Neutrophil (primary cell): ENCODE results near the gene LINC01488.

Source experiments
- H3K27ac ChIP-seq: fragments of 200-600 bp; sonication (generic); 2 replicates; pipeline ENCODE4 v1.5.1; 2016; ENCODE audit warnings: mild to moderate bottlenecking, moderate library complexity
- H3K27me3 ChIP-seq: fragments of 200-600 bp; sonication (generic); 2 replicates; pipeline ENCODE4 v1.6.0; 2016; ENCODE audit warnings: mild to moderate bottlenecking
- H3K36me3 ChIP-seq: fragments of 200-600 bp; sonication (generic); 2 replicates; pipeline ENCODE4 v1.5.1; 2017
- H3K4me1 ChIP-seq, 2 experiments: fragments of 200-600 bp in 1 of 2; sonication (generic) in 1 of 2; 1 replicate in 1 of 2; 2 replicates in 1 of 2; pipeline versions ENCODE4 v1.5.1 to v1.6.1; 2013 to 2016; ENCODE audit warnings: low read depth in 1 of 2, low read length in 1 of 2, mild to moderate bottlenecking in 1 of 2, moderate library complexity in 1 of 2; ENCODE audit not compliant: control insufficient read depth in 1 of 2, insufficient read depth in 1 of 2
- H3K4me3 ChIP-seq, 2 experiments: fragments of 200-600 bp in 1 of 2; sonication (generic) in 1 of 2; 1 replicate in 1 of 2; 2 replicates in 1 of 2; pipeline ENCODE4 v1.5.1; 2013 to 2016; ENCODE audit warnings: low read depth in 1 of 2, low read length in 1 of 2, mild to moderate bottlenecking in 1 of 2, moderate library complexity in 1 of 2
- H3K9me3 ChIP-seq: fragments of 200-600 bp; sonication (generic); 2 replicates; pipeline ENCODE4 v1.5.1; 2016
- CTCF ChIP-seq: fragments of 200-600 bp; sonication (generic); IDR thresholded peaks from 2 replicates; pipeline ENCODE4 v1.5.1; 2016; ENCODE audit warnings: antibody characterized with exemption

The LINC01488 gene

DNA sequence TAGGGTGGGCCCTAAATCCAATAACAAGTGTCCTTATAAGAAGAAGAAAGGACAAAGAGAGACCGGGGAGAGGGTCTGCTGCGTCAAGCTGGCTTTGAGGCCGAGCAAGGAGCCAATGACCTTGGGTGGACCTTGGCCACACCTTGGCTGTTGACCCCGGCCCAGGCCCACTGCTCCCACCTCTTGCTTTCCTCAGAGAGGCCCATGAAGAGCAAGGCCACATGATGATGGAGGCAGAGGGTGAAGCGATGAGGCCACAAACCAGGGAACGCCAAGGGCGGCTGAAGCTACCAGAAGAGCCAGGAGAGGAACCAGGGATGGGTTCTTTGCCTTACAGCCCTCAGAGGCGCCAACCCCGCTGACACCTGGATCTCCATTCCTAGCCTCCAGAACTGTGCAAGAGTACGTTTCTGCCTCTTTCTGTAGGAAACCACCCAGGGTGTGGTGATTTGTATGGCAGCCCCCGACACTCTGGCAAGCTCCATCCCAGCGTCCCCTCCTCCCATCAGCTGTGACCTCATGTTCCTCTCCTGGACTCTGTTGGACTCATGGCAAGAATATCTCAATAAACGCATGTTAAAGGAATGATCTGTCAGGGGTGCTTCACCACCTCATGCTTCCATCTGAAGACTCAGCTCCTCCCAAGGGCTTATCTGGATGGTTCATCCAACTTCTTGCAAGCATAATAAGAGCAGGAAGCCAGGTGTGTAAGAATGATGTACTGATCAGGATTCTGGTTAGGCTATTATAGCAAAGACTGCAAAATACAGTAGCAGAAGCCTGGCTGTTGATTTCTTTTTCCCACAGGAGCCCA lies 41.6 kb upstream of the LINC01488 start:
- TF ChIP-seq CTCF: no peak
- H3K36me3 ChIP-seq: no peaks in the 10 kb centered on the region
- peaks cover 20% of the 10 kb centered on the region in 2 experiments for H3K4me1 ChIP-seq
- H3K9me3 ChIP-seq: no peaks in the 10 kb centered on the region
- H3K27me3 ChIP-seq: peaks cover 52% of the 10 kb centered on the region
- H3K4me3 ChIP-seq: no peak overlapping the region
- H3K27ac ChIP-seq: no peak overlapping the region

GRCh38 chr11:69440876-69441275 lies 40.6 kb upstream of the LINC01488 start:
- Histone ChIP-seq H3K27ac (no peak overlapping the region), H3K27me3 (peaks cover 43% of the 10 kb centered on the region), H3K4me3 (no peak overlapping the region), H3K36me3 (no peaks in the 10 kb centered on the region), H3K4me1 (peaks cover 22 to 29% of the 10 kb centered on the region in 2 experiments), H3K9me3 (no peaks in the 10 kb centered on the region)
- no peak for TF ChIP-seq CTCF

DNA sequence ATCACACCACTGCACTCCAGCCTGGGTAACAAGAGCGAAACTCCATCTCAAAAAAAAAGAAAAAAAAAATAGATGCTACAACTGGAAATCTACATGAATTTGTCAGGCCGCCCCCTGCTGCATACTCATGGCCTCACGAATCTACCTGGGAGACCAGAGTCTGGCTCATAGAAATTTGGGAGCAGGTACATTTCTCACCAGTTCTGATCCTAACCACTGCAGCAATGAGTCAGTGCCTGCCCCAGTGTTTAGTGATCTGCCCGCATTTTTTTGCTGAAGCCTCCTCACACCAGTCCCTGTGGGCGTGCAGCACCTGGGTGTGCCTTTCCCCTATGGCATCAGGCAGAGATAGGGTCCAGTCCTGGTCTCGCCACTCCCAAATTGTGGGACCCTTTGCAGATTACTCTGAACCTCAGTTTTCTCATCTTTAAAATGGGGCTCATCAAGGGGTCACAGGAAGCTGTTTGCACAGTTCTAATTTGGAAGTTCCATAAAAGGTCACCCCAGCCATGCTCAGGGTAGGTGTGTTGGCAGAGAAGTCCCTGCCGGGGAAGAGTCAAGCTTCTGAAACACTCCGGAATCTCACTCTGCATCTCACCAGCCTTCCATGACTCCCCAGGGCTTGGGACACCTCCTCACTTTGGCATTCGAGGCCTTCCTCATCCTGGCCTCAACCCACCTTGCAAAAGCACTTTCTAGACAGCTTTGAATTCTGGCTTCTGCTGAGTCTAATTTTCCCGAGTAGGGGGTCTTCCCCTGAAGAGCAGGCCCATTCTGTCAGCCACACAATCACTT lies 39.3 kb upstream of the LINC01488 start:
- Histone ChIP-seq H3K4me3 (no peak overlapping the region), H3K9me3 (no peaks in the 10 kb centered on the region), H3K36me3 (no peaks in the 10 kb centered on the region), H3K27me3 (peaks cover 46% of the 10 kb centered on the region), H3K4me1 (peaks cover 22 to 33% of the 10 kb centered on the region in 2 experiments), H3K27ac (no peak overlapping the region)
- no peak for TF ChIP-seq CTCF

DNA sequence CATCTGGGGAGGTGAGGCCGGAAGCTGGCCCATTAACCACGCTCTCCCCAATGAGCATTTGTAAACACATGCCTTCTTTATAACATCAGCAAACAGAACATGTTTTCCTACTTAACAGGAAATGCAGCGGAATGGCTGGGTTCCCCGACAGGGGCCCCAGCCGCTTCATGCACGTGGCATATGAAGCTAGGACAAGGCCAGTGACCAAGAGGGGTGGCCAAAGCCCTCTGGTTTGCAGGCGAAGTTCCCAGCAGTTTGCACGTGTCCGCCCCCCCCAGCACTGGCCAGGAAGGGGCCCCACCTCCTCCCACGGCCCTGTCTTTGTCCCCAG lies 38.7 kb upstream of the LINC01488 start:
- Histone ChIP-seq H3K27ac (no peak overlapping the region), H3K27me3 (peaks cover 46% of the 10 kb centered on the region), H3K36me3 (no peaks in the 10 kb centered on the region), H3K4me3 (no peak overlapping the region), H3K9me3 (no peaks in the 10 kb centered on the region), H3K4me1 (peaks cover 23 to 37% of the 10 kb centered on the region in 2 experiments)
- TF ChIP-seq CTCF: no peak

GRCh38 chr11:69443138-69443967 lies 38.1 kb upstream of the LINC01488 start:
- Histone ChIP-seq H3K9me3 (no peaks in the 10 kb centered on the region), H3K36me3 (no peaks in the 10 kb centered on the region), H3K27ac (no peak overlapping the region), H3K27me3 (peaks cover 48% of the 10 kb centered on the region), H3K4me1 (peaks cover 28 to 43% of the 10 kb centered on the region in 2 experiments), H3K4me3 (no peak overlapping the region)
- no peak for TF ChIP-seq CTCF
